HepG2 (cell line): ENCODE results near the gene CENPM. TPM values are rescaled to one million over a fixed set of nuclear protein-coding genes. Genes with fewer than 3 reads are reported as not detected.

ENCODE experiments used
- ATAC-seq: fragments of 200-7000 bp; cut with Tn5 transposase; 3 replicates; pipeline ENCODE4 v1.9.1; 2020; ENCODE audit warnings: mild to moderate bottlenecking, moderate library complexity
- BruUV-seq: library from RNA; stranded (reverse); fragments of 400-500 nt; replicated peaks from 2 replicates; lab custom pipeline; 2021; lab: Mats Ljungman, UMichigan
- CTCF ChIA-PET: fragments of 300-600 bp; formaldehyde crosslinking; extraction: SDS; loops from one replicate; lab custom pipeline; 2021; ENCODE audit warnings: low total read pairs, inconsistent platforms, low intra/inter-chr PET ratio; lab: Yijun Ruan, JAX
- POLR2A ChIA-PET: fragments of 350-600 bp; sonication (Branson Sonifier 250); formaldehyde crosslinking; loops from one replicate; lab custom pipeline; 2020; ENCODE audit warnings: antibody characterized with exemption, inconsistent platforms; lab: Yijun Ruan, JAX
- DNase-seq: peaks from one replicate; pipeline ENCODE4 v3.0.0-alpha.2; 2015; ENCODE audit warnings: low spot score
- FAIRE-seq: peaks from 3 replicates; lab custom pipeline; 2011; peaks lifted over from hg19 to GRCh38; lab: Jason Lieb, UNC
- H2AFZ ChIP-seq: one replicate; pipeline ENCODE4 v1.6.1; 2011; ENCODE audit warnings: low read length, inconsistent platforms
- H3K27ac ChIP-seq: fragments of 300-600 bp; 3 replicates; pipeline ENCODE4 v1.8.0; 2011; ENCODE audit warnings: mixed run types, mild to moderate bottlenecking, mixed read lengths, low read length, inconsistent platforms; ENCODE audit not compliant: insufficient read depth; ENCODE audit errors: extremely low read length
- H3K27me3 ChIP-seq, 2 experiments: fragments of 200-600 bp in 1 of 2; 2 replicates in 1 of 2; 3 replicates in 1 of 2; pipeline versions ENCODE4 v1.6.0 to v1.8.0; 2011; ENCODE audit warnings: low read length in 2 of 2, mild to moderate bottlenecking in 2 of 2, moderate library complexity in 2 of 2, inconsistent platforms in 1 of 2; ENCODE audit not compliant: insufficient read depth in 2 of 2, control insufficient read depth in 1 of 2
- H3K36me3 ChIP-seq, 2 experiments: fragments of 200-600 bp in 1 of 2; replicated peaks in 1 of 2; 2 replicates in 1 of 2; 3 replicates in 1 of 2; pipeline versions ENCODE4 v1.5.1 to v1.8.0; 2011; ENCODE audit warnings: low read length in 2 of 2, inconsistent platforms in 1 of 2; ENCODE audit not compliant: insufficient read depth in 2 of 2, control insufficient read depth in 1 of 2
- H3K4me1 ChIP-seq: 2 replicates; pipeline ENCODE4 v1.5.1; 2012; ENCODE audit warnings: low read length, inconsistent platforms; ENCODE audit not compliant: insufficient read depth
- H3K4me2 ChIP-seq: 2 replicates; pipeline ENCODE4 v1.6.0; 2011; ENCODE audit warnings: low read depth, low read length, inconsistent platforms
- H3K4me3 ChIP-seq, 3 experiments: fragments of 200-600 bp in 1 of 3; sonication (generic), shearing (Covaris generic) in 1 of 3; replicated peaks in 1 of 3; 2 replicates each; pipeline ENCODE4 v1.5.1; 2011 to 2016; ENCODE audit warnings: low read length in 3 of 3, inconsistent platforms in 2 of 3, low read depth in 2 of 3, mild to moderate bottlenecking in 2 of 3, control low read depth in 1 of 3, mixed read lengths in 1 of 3; ENCODE audit not compliant: insufficient read depth in 1 of 3
- H3K79me2 ChIP-seq: one replicate; pipeline ENCODE4 v1.6.1; 2011; ENCODE audit warnings: low read length, inconsistent platforms; ENCODE audit not compliant: insufficient read depth
- H3K9ac ChIP-seq: 2 replicates; pipeline ENCODE4 v1.6.0; 2011; ENCODE audit warnings: mild to moderate bottlenecking, low read depth, low read length, inconsistent platforms; ENCODE audit not compliant: insufficient read depth
- H3K9me3 ChIP-seq: 2 replicates; pipeline ENCODE4 v1.5.1; 2012; ENCODE audit warnings: mild to moderate bottlenecking, low read length
- H4K20me1 ChIP-seq: 2 replicates; pipeline ENCODE4 v1.6.0; 2011; ENCODE audit warnings: inconsistent platforms, mild to moderate bottlenecking, low read length, moderate library complexity; ENCODE audit not compliant: insufficient read depth
- AKAP8 ChIP-seq: sonication (generic); formaldehyde crosslinking; IDR thresholded peaks from 2 replicates; pipeline ENCODE4 v1.5.1; 2020; ENCODE audit warnings: mild to moderate bottlenecking, missing genetic modification reagents
- CTCF ChIP-seq: sonication (generic); formaldehyde crosslinking; IDR thresholded peaks from 2 replicates; pipeline ENCODE4 v1.5.0; 2020; ENCODE audit warnings: mild to moderate bottlenecking, missing genetic modification reagents, moderate library complexity
- LBX2 ChIP-seq: sonication (generic); formaldehyde crosslinking; IDR thresholded peaks from 2 replicates; pipeline ENCODE4 v1.5.0; 2020; ENCODE audit warnings: missing genetic modification reagents, mild to moderate bottlenecking, borderline replicate concordance
- MTA1 ChIP-seq: sonication (generic); formaldehyde crosslinking; IDR thresholded peaks from 2 replicates; pipeline ENCODE4 v1.4.0; 2020; ENCODE audit warnings: missing genetic modification reagents, mild to moderate bottlenecking, borderline replicate concordance
- NCOA1 ChIP-seq: sonication (generic); formaldehyde crosslinking; IDR thresholded peaks from 2 replicates; pipeline ENCODE4 v1.9.0; 2021; ENCODE audit warnings: missing genetic modification reagents
- NPAS2 ChIP-seq: sonication (generic); formaldehyde crosslinking; IDR thresholded peaks from 2 replicates; pipeline ENCODE4 v1.8.0; 2022; ENCODE audit warnings: mild to moderate bottlenecking, missing genetic modification reagents, borderline replicate concordance
- ZNF839 ChIP-seq: sonication (generic); formaldehyde crosslinking; IDR thresholded peaks from 2 replicates; pipeline ENCODE4 v1.4.0; 2020; ENCODE audit warnings: missing genetic modification reagents, mild to moderate bottlenecking, borderline replicate concordance
- WGBS: methylation state at CpG from one replicate; pipeline ENCODE4 v1.1.6; 2017; ENCODE audit warnings: low lambda C conversion rate; 5-methylcytosine and 5-hydroxymethylcytosine counted together
- in situ Hi-C: cut with HindIII; loops from 2 replicates; pipeline ENCODE4 v1.10.0; 2017; ENCODE audit warnings: low pct_unique_long_range_greater_than_20kb; ENCODE audit not compliant: extremely low pct_ligation_motif_present
- intact Hi-C: fragments of 100-400 bp; cut with micrococcal nuclease; formaldehyde crosslinking; loops from one replicate; pipeline ENCODE4 v1.10.0; 2022; ENCODE audit not compliant: unreplicated experiment
- polyA plus RNA-seq, 8 experiments: library from polyadenylated mRNA; depleted of rRNA in 3 of 8; stranded (reverse) in 7 of 8; unstranded in 1 of 8; fragments of >200 nt; fragmentation: Illumina TruSeq in 4 of 8; extraction: Trizol in 4 of 8; gene quantifications; 2 replicates each; pipeline versions ENCODE4 v1.2.1 to v1.2.3, GENCODE V29; 2011 to 2016; ENCODE audit warnings: low read depth in 4 of 8, missing spikeins in 1 of 8, mixed read lengths in 1 of 8; ENCODE audit not compliant: insufficient read depth in 1 of 8
- total RNA-seq, 5 experiments: library from RNA; depleted of rRNA; stranded (reverse); fragments of >200 nt; fragmentation: Illumina TruSeq; extraction: Trizol; gene quantifications; 2 replicates each; pipeline ENCODE4 v1.2.3, GENCODE V29; 2016; ENCODE audit warnings: low read depth in 1 of 5

The CENPM gene
- total and polyA plus RNA-seq, 2 of the 13 experiments (the other 11 are each of a cell fraction or from before 2014, with no cell fraction given): 11.2 to 37.3 TPM

DNA sequence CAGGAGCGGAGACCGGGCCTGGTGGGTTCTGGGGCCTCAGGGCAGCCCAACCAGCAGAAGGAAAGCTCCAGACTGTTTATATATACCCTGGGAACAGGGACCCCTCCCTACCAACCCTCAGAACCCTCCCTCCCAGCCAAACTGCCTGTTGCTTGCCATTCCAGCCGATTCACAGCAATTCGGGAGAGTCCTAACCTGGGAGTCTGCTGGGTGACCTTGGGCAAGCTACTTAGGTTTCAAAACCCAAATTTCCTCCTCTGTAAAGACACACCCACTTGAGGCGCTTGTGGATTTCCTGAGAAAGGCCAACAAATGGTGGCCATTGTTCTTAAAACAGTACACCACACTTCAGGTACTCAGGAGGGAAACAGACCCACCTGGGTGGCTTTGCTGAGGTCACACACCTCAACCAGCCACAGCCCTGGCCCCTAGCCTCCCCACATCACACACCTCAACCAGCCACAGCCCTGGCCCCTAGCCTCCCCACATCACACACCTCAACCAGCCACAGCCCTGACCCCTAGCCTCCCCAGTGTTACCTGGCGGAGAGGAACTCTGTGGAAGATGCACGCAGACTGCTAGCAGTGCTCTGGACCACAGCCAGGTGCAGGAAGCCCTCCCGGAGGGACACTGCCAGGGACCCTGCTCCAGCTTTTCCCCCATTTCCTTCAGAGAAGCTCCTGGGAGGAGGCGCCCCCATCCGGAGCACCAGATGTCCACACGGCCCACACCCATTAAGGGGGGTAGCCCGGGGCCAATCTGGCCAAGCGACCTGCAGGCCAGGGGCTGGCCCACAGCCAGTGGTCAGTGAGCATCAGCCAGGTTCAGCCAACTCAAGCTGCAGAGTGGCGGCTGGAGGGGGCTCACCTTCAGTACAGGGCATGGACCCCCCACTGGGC is 38.3 kb downstream of the CENPM start:
- intact Hi-C loops (no loop called here), in situ Hi-C loops (no loop called here)
- BruUV-seq: no TSS peak
- no peaks in the 10 kb centered on the region for H3K9me3 ChIP-seq
- H3K4me3 ChIP-seq: no peak overlapping the region
- peaks cover 7% of the 10 kb centered on the region; the same call in 1 of the 2 replicates for H3K4me1 ChIP-seq
- ATAC-seq (peak; percentile 24), DNase-seq (no peak), FAIRE-seq (no peak)
- H3K9ac ChIP-seq: no peak overlapping the region
- POLR2A ChIA-PET: no interaction called here
- WGBS: 75% methylated on average over 4 of the region's 14 CpGs
- peaks cover 19 to 41% of the 10 kb centered on the region in 2 experiments; a peak in 4 of 5 replicates for H3K27me3 ChIP-seq
- no peak for TF ChIP-seq LBX2 (CRISPR knock-in tag)
- TF ChIP-seq MTA1 (CRISPR knock-in tag): 0 out of 2 replicates have a peak, but pooled peaks have one; percentile 22
- TF ChIP-seq AKAP8 (CRISPR knock-in tag): peak; percentile 9
- no peak for TF ChIP-seq NPAS2 (CRISPR knock-in tag)
- peak; percentile 31 for TF ChIP-seq CTCF (CRISPR knock-in tag)
- TF ChIP-seq ZNF839 (CRISPR knock-in tag): no peak
- TF ChIP-seq NCOA1: no peak
- no peak overlapping the region for H2AFZ ChIP-seq
- peaks cover 5 to 18% of the 10 kb centered on the region in 2 experiments for H3K36me3 ChIP-seq
- peaks cover 36% of the 10 kb centered on the region for H4K20me1 ChIP-seq
- H3K79me2 ChIP-seq: no peaks in the 10 kb centered on the region
- no peak overlapping the region for H3K27ac ChIP-seq
- no peak overlapping the region for H3K4me2 ChIP-seq
- CTCF ChIA-PET: no interaction called here
